ENCODE measurements around the gene KRT72. TPM values are rescaled to one million over a fixed set of nuclear protein-coding genes. Genes with fewer than 3 reads are reported as not detected.

Gene KRT72
- total RNA-seq (1 to 10 TPM in 2 of 7 donors, under 1 TPM in 4, not detected in 1; 0.52 to 2.2 (median 0.78) TPM), polyA plus RNA-seq (1 to 10 TPM in 2 of 3 donors, under 1 TPM in 1; 0.86 to 1.7 (median 1.4) TPM)
- long read RNA-seq, donor 1: 0 reads
- long read RNA-seq, donor 2: 0 reads

DNA sequence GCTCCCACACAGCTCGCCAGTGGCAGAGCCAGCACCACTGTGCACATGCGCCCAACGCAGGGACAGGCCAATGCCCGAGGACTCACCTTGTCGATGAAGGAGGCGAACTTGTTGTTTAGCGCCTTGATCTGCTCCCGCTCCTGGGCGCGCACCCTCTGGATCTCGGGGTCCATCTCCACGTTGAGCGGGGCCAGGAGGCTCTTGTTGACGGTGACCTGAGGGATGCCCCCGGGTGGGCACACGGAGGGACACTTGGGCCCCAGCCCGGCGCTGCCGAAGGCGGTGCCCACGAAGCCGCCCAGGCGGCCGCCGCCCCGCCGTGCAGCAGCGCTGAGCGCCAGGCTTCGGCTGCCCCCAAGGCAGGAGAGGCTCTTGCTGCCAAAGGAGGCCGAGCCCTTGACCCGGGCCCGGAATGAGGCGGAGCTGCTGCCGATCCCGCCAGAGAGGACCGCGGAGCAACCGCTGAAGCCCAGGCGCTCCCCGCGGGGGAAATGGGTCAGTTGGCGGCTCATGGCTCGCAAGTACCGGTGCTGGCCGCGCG is at the start of gene KRT72:
TSS of gene KRT72 (minus strand) at position 523 of the 541 bp plus-strand sequence. CDS start at position 512, 11 bp downstream.
- no peak for DNase-seq
- Histone ChIP-seq H3K4me3 (peak within 1 kb of the TSS in 1 of 8 donors; percentile 3), H3K27me3 (replicated peaks in 1 of 7) (peaks cover 0 to 50% (median 14%) of the 10 kb centered on the region in 7 donors), H3K4me1 (peaks cover 0 to 6% (median 0%) of the 10 kb centered on the region in 6 donors), H3K9me3 (no peaks in the 10 kb centered on the region), H3K27ac (no peak within 1 kb of the TSS), H3K36me3 (no peaks in the 10 kb centered on the region)
- intact Hi-C loops (cut with DNase I; ENCODE audit: low total_unique reads): no loop called here
- WGBS, 5 donors: 29 to 60% (median 34%) methylated on average over 24 to 48 of the region's 48 CpGs
- TF ChIP-seq, protein P1, sequence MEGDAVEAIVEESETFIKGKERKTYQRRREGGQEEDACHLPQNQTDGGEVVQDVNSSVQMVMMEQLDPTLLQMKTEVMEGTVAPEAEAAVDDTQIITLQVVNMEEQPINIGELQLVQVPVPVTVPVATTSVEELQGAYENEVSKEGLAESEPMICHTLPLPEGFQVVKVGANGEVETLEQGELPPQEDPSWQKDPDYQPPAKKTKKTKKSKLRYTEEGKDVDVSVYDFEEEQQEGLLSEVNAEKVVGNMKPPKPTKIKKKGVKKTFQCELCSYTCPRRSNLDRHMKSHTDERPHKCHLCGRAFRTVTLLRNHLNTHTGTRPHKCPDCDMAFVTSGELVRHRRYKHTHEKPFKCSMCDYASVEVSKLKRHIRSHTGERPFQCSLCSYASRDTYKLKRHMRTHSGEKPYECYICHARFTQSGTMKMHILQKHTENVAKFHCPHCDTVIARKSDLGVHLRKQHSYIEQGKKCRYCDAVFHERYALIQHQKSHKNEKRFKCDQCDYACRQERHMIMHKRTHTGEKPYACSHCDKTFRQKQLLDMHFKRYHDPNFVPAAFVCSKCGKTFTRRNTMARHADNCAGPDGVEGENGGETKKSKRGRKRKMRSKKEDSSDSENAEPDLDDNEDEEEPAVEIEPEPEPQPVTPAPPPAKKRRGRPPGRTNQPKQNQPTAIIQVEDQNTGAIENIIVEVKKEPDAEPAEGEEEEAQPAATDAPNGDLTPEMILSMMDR (IDR thresholded peaks at IDR 0.05 in 8 of 11, conservative IDR thresholded peaks at IDR 0.05 in 3 of 11): no peak
- TF ChIP-seq POLR2A (IDR thresholded peaks at IDR 0.05) (no peak), POLR2AphosphoS5 (IDR thresholded peaks at IDR 0.05) (no peak)

DNA sequence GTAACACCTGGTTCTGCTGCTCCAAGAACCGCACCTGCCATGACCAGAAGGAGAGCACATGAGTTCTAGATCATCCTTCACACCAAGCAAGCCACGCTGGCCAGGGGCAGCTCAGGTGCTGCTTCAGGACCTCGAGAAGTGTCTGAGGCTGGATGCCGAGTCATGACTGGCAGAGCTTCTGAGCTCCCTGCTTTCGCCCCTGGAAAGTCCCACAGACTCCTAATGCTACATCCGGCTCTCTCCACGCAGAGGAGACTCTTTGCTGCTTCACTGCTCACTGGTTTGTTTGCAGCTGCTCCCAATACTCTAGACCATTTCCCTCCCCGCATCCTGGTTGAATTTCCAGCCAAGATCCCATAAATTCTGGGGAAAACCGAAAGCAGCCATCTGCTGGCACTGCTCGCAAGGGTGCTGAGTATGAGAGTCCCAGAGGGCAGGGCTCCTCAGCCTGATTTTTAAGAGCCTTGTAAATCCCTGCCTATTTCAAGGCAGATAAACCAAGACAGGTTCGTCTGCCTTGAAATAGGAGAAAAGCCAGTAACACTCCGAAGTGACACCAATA is 49.3 kb upstream of the KRT72 start:
- TF ChIP-seq, protein P1 (IDR thresholded peaks at IDR 0.05 in 8 of 11, conservative IDR thresholded peaks at IDR 0.05 in 3 of 11): no peak
- TF ChIP-seq POLR2AphosphoS5 (IDR thresholded peaks at IDR 0.05) (no peak), POLR2A (IDR thresholded peaks at IDR 0.05) (no peak)
- Histone ChIP-seq H3K9me3 (peaks cover 0 to 8% (median 0%) of the 10 kb centered on the region in 8 donors), H3K4me3 (no peak overlapping the region), H3K4me1 (peaks cover 0 to 11% (median 0%) of the 10 kb centered on the region in 6 donors), H3K36me3 (no peaks in the 10 kb centered on the region), H3K27ac (peak overlapping the region in 5 of 8 donors; percentile 21 to 46 (median 26)), H3K27me3 (replicated peaks in 1 of 7) (peaks cover 0 to 5% (median 0%) of the 10 kb centered on the region in 7 donors)
- DNase-seq: peak; percentile 60
- intact Hi-C loops (cut with DNase I; ENCODE audit: low total_unique reads): no loop called here
- WGBS, 5 donors: 64 to 75% (median 69%) methylated on average over 12 of the region's 12 CpGs

DNA sequence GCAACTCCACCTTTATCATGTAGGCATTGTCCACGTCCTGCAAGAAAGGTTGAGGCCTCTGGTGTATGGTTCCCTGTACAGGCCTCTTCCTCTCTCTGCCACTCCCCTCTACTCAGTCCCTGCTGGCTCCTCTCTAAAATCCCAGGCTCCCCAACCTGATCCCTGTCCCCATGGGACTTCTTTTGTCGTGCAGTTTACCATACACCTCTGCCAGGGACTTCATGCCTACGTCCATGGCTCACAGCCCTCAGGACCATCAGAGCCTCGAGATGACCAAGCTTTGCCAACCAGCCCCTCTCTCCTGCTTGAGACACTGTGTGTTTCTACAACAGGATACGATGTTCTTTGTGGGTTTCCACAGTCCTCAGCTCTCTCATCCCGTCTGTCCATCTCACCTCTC is 47.8 kb upstream of the KRT72 start:
- no peak for TF ChIP-seq POLR2AphosphoS5 (IDR thresholded peaks at IDR 0.05)
- TF ChIP-seq, protein P1 (IDR thresholded peaks at IDR 0.05 in 8 of 11, conservative IDR thresholded peaks at IDR 0.05 in 3 of 11): no peak
- no peak for TF ChIP-seq POLR2A (IDR thresholded peaks at IDR 0.05)
- H3K4me1 ChIP-seq: peaks cover 0 to 13% (median 0%) of the 10 kb centered on the region in 6 donors
- 63 to 77% (median 67%) methylated on average over 6 of the region's 6 CpGs for WGBS, 5 donors
- intact Hi-C loops (cut with DNase I; ENCODE audit: low total_unique reads): no loop called here
- peaks cover 0 to 6% (median 0%) of the 10 kb centered on the region in 7 donors for H3K27me3 ChIP-seq (replicated peaks in 1 of 7)
- DNase-seq: no peak
- peaks cover 0 to 8% (median 0%) of the 10 kb centered on the region in 8 donors for H3K9me3 ChIP-seq
- no peak overlapping the region for H3K27ac ChIP-seq
- H3K36me3 ChIP-seq: no peaks in the 10 kb centered on the region
- H3K4me3 ChIP-seq: no peak overlapping the region

DNA sequence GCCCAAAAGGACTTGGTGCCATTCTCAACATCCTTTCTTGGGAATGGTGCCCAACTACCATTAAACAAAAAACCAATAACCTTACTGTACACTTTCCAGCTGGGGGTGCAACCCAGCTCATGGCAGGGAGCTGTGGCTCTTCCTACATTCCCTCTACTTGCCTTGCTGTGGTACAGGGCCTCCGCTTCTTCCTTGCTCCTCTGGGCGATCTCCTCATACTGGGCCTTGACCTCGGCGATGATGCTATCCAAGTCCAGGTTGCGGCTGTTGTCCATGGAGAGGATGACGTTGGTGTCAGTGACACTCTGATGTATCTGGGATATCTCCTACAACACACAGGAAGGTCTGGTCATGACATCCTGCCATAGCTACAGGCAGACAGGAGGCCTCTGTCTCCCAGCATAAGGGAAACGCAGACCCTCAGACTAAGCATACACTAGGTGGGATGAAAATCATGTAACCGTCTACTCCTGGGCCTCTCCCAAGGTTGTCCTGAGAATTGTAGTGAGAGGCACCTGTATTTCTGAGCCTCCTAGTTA is 46.8 kb upstream of the KRT72 start:
- no peak overlapping the region for H3K27ac ChIP-seq
- no peaks in the 10 kb centered on the region for H3K36me3 ChIP-seq
- intact Hi-C loops (cut with DNase I; ENCODE audit: low total_unique reads): no loop called here
- WGBS, 5 donors: 87 to 96% (median 91%) methylated on average over 8 of the region's 8 CpGs
- no peak for DNase-seq
- TF ChIP-seq POLR2AphosphoS5 (IDR thresholded peaks at IDR 0.05) (no peak), POLR2A (IDR thresholded peaks at IDR 0.05) (no peak)
- TF ChIP-seq, protein P1 (IDR thresholded peaks at IDR 0.05 in 8 of 11, conservative IDR thresholded peaks at IDR 0.05 in 3 of 11): no peak
- H3K9me3 ChIP-seq: peaks cover 0 to 8% (median 0%) of the 10 kb centered on the region in 8 donors
- peaks cover 0 to 13% (median 0%) of the 10 kb centered on the region in 6 donors for H3K4me1 ChIP-seq
- peaks cover 0 to 6% (median 0%) of the 10 kb centered on the region in 7 donors for H3K27me3 ChIP-seq (replicated peaks in 1 of 7)
- no peak overlapping the region for H3K4me3 ChIP-seq

All from spleen (tissue), 13 donors.